HepG2 (cell line): ENCODE results near the gene RABL6. TPM values are rescaled to one million over a fixed set of nuclear protein-coding genes. Genes with fewer than 3 reads are reported as not detected.

ENCODE experiments used
- ADNP ChIP-seq: sonication (generic); formaldehyde crosslinking; IDR thresholded peaks from 2 replicates; pipeline ENCODE4 v1.4.0; 2020; ENCODE audit warnings: missing genetic modification reagents
- ATF3 ChIP-seq: sonication (generic); formaldehyde crosslinking; IDR thresholded peaks from 2 replicates; pipeline ENCODE4 v1.4.0; 2020; ENCODE audit warnings: missing genetic modification reagents
- DMAP1 ChIP-seq: IDR thresholded peaks from 2 replicates; pipeline ENCODE4 v1.6.1; 2016
- HNRNPLL ChIP-seq: fragments of 200-400 bp; formaldehyde crosslinking; IDR thresholded peaks from 2 replicates; pipeline ENCODE4 v1.6.1; 2017; ENCODE audit warnings: mild to moderate bottlenecking, low read depth, low read length; ENCODE audit not compliant: poor library complexity, severe bottlenecking
- MAX ChIP-seq: IDR thresholded peaks from 2 replicates; pipeline ENCODE4 v1.6.1; 2012; ENCODE audit warnings: inconsistent platforms
- MBD4 ChIP-seq: IDR thresholded peaks from 2 replicates; pipeline ENCODE4 v1.6.1; 2012; ENCODE audit warnings: low read length, inconsistent platforms, borderline replicate concordance
- MXD1 ChIP-seq: sonication (generic); formaldehyde crosslinking; IDR thresholded peaks from 2 replicates; pipeline ENCODE4 v1.4.0; 2020; ENCODE audit warnings: mild to moderate bottlenecking, missing genetic modification reagents
- NFATC3 ChIP-seq: sonication (generic); formaldehyde crosslinking; IDR thresholded peaks from 2 replicates; pipeline ENCODE4 v1.5.1; 2020; ENCODE audit warnings: mild to moderate bottlenecking, missing genetic modification reagents
- NRL ChIP-seq: sonication (generic); formaldehyde crosslinking; IDR thresholded peaks from 2 replicates; pipeline ENCODE4 v1.5.0; 2020; ENCODE audit warnings: missing genetic modification reagents, mild to moderate bottlenecking, moderate library complexity, borderline replicate concordance
- PATZ1 ChIP-seq: sonication (generic); formaldehyde crosslinking; IDR thresholded peaks from 2 replicates; pipeline ENCODE4 v1.4.0; 2020; ENCODE audit warnings: missing genetic modification reagents
- PBX3 ChIP-seq: sonication (generic); formaldehyde crosslinking; IDR thresholded peaks from 2 replicates; pipeline ENCODE4 v1.8.1; 2023; ENCODE audit warnings: missing genetic modification reagents, inconsistent platforms, borderline replicate concordance
- SCMH1 ChIP-seq: sonication (generic); formaldehyde crosslinking; IDR thresholded peaks from 2 replicates; pipeline ENCODE4 v1.9.0; 2021; ENCODE audit warnings: missing genetic modification reagents, mild to moderate bottlenecking, borderline replicate concordance
- SMARCE1 ChIP-seq: fragments of 450-650 bp; IDR thresholded peaks from 2 replicates; pipeline ENCODE4 v1.6.1; 2017; ENCODE audit warnings: borderline replicate concordance
- THAP7 ChIP-seq: sonication (generic); formaldehyde crosslinking; IDR thresholded peaks from 2 replicates; pipeline ENCODE4 v1.8.1; 2023; ENCODE audit warnings: mild to moderate bottlenecking, missing genetic modification reagents
- ZNF124 ChIP-seq: sonication (generic); formaldehyde crosslinking; IDR thresholded peaks from 2 replicates; pipeline ENCODE4 v1.4.0; 2020; ENCODE audit warnings: missing genetic modification reagents
- ZNF142 ChIP-seq: sonication (generic); formaldehyde crosslinking; IDR thresholded peaks from 2 replicates; pipeline ENCODE4 v1.4.0; 2020; ENCODE audit warnings: missing genetic modification reagents
- ZNF326 ChIP-seq: sonication (generic); formaldehyde crosslinking; IDR thresholded peaks from 2 replicates; pipeline ENCODE4 v1.4.0; 2020; ENCODE audit warnings: missing genetic modification reagents, borderline replicate concordance
- ZNF496 ChIP-seq: sonication (generic); formaldehyde crosslinking; IDR thresholded peaks from 2 replicates; pipeline ENCODE4 v1.8.1; 2023; ENCODE audit warnings: mild to moderate bottlenecking, moderate library complexity, missing genetic modification reagents; ENCODE audit not compliant: insufficient replicate concordance
- polyA plus RNA-seq, 8 experiments: library from polyadenylated mRNA; depleted of rRNA in 3 of 8; stranded (reverse) in 7 of 8; unstranded in 1 of 8; fragments of >200 nt; fragmentation: Illumina TruSeq in 4 of 8; extraction: Trizol in 4 of 8; gene quantifications; 2 replicates each; pipeline versions ENCODE4 v1.2.1 to v1.2.3, GENCODE V29; 2011 to 2016; ENCODE audit warnings: low read depth in 4 of 8, missing spikeins in 1 of 8, mixed read lengths in 1 of 8; ENCODE audit not compliant: insufficient read depth in 1 of 8
- total RNA-seq, 5 experiments: library from RNA; depleted of rRNA; stranded (reverse); fragments of >200 nt; fragmentation: Illumina TruSeq; extraction: Trizol; gene quantifications; 2 replicates each; pipeline ENCODE4 v1.2.3, GENCODE V29; 2016; ENCODE audit warnings: low read depth in 1 of 5

RABL6 gene
- total and polyA plus RNA-seq, 2 of the 13 experiments (the other 11 are each of a cell fraction or from before 2014, with no cell fraction given), result 81.5 to 125 TPM

GRCh38 chr9:136840140-136840876, 32.6 kb downstream of the RABL6 start (continued):
- TF ChIP-seq PBX3 (CRISPR knock-in tag), result no peak
- TF ChIP-seq ZNF142 (CRISPR knock-in tag), result no peak
- peak; percentile 65; the same call in 1 of the 2 replicates for TF ChIP-seq ZNF326 (CRISPR knock-in tag)
- no peak for TF ChIP-seq ZNF496 (CRISPR knock-in tag)
- TF ChIP-seq HNRNPLL, result peak; percentile 7
- TF ChIP-seq ADNP (CRISPR knock-in tag), result no peak
- TF ChIP-seq MXD1 (CRISPR knock-in tag), result no peak
- 0 out of 2 replicates have a peak, but pooled peaks have one; percentile 13 for TF ChIP-seq NRL (CRISPR knock-in tag)
- no peak for TF ChIP-seq MAX
- TF ChIP-seq SMARCE1, result no peak
- TF ChIP-seq ATF3 (CRISPR knock-in tag), result no peak
- no peak for TF ChIP-seq SCMH1 (CRISPR knock-in tag)
- TF ChIP-seq THAP7, result 0 out of 2 replicates have a peak, but pooled peaks have one; percentile 13
- no peak for TF ChIP-seq DMAP1
- no peak for TF ChIP-seq MBD4
- TF ChIP-seq ZNF124, result no peak
- no peak for TF ChIP-seq PATZ1 (CRISPR knock-in tag)
- no peak for TF ChIP-seq NFATC3
